HCEC 1CT (cell line): ENCODE results near the gene KRT4.
"Not testable (repeated sequence)": the region's sequence is repeated elsewhere in the genome, so short reads cannot be mapped to it uniquely, and the experiment has no call there.

ENCODE experiments used
- DNase-seq: peaks from one replicate; pipeline ENCODE4 v3.0.0-alpha.2; 2017

Gene KRT4

GRCh38 chr12:52806821-52807543, 6.9 kb downstream of the KRT4 start:
- no peak for DNase-seq

GRCh38 chr12:52806169-52806811, 7.6 kb downstream of the KRT4 start:
- DNase-seq: no peak

- DNase-seq: no peak
These were observed 8.2 kb downstream of the KRT4 start for GRCh38 chr12:52805739-52806138.

- DNase-seq: no peak
These were observed 8.9 kb downstream of the KRT4 start for GRCh38 chr12:52805000-52805399.

- DNase-seq: no peak
These were observed 11.5 kb downstream of the KRT4 start for GRCh38 chr12:52802442-52802841.

- DNase-seq: no peak
These were observed 12.1 kb downstream of the KRT4 start for GRCh38 chr12:52801773-52802172.

GRCh38 chr12:52800259-52800917, 13.5 kb downstream of the KRT4 start:
- DNase-seq: no peak

- DNase-seq: no peak
These were observed 14.3 kb downstream of the KRT4 start for GRCh38 chr12:52799505-52800211.

GRCh38 chr12:52798671-52799504, 15.0 kb downstream of the KRT4 start:
- peak; percentile 58 for DNase-seq

GRCh38 chr12:52798003-52798670, 15.8 kb downstream of the KRT4 start:
- DNase-seq: peak; percentile 83

- DNase-seq: no peak
These were observed 16.4 kb downstream of the KRT4 start for GRCh38 chr12:52797529-52797894.

GRCh38 chr12:52796839-52797528, 16.9 kb downstream of the KRT4 start:
- no peak for DNase-seq

- no peak for DNase-seq
These were observed 17.5 kb downstream of the KRT4 start for GRCh38 chr12:52796429-52796794.

GRCh38 chr12:52795694-52796428, 18.1 kb downstream of the KRT4 start, which contains the start of gene KRT3:
KRT3 (minus strand) TSS chr12:52796117; CDS start chr12:52796042, 75 bp downstream.
- DNase-seq: no peak

GRCh38 chr12:52795332-52795674, 18.6 kb downstream of the KRT4 start:
- DNase-seq: not testable (repeated sequence)

- no peak for DNase-seq
These were observed 19.2 kb downstream of the KRT4 start for GRCh38 chr12:52794479-52795331.

GRCh38 chr12:52792185-52793029, 21.5 kb downstream of the KRT4 start:
- no peak for DNase-seq

- DNase-seq: no peak
These were observed 22.4 kb downstream of the KRT4 start for GRCh38 chr12:52791271-52792184.
